ENCODE measurements around the gene ITGA4. TPM values are rescaled to one million over a fixed set of nuclear protein-coding genes. Genes with fewer than 3 reads are reported as not detected.
A peak's percentile ranks its signal among the peaks of the same experiment; 100 is the strongest.

ITGA4 gene
- total and polyA plus RNA-seq, 12 donors = 0.37 to 14.5 (median 3.6) TPM

GRCh38 chr2:181466661-181467576, 9.7 kb downstream of the ITGA4 start:
- no peak overlapping the region for H3K4me3 ChIP-seq
- DNase-seq = peak; percentile 32 to 83 (median 62)
- intact Hi-C loops (cut with DNase I) = loop anchor here in 1 of 2 donors (10.0 kb wide), 2 partner anchors 248 to 352 kb away; no protein-coding TSS in a partner anchor
- H3K9me3 ChIP-seq (replicated peaks in 1 of 3) = no peaks in the 10 kb centered on the region
- no peaks in the 10 kb centered on the region for H3K27me3 ChIP-seq
- TF ChIP-seq CTCF (IDR thresholded peaks at IDR 0.05) (peak; percentile 39 to 79 (median 58)), POLR2A (IDR thresholded peaks at IDR 0.05) (no peak)
- no peaks in the 10 kb centered on the region for H3K36me3 ChIP-seq (replicated peaks in 1 of 2)
- no peaks in the 10 kb centered on the region for H3K4me1 ChIP-seq (replicated peaks in 1 of 2)
- WGBS, 4 donors = 47 to 53% (median 50%) methylated on average over 4 of the region's 4 CpGs
- no peak overlapping the region for H3K27ac ChIP-seq

DNA sequence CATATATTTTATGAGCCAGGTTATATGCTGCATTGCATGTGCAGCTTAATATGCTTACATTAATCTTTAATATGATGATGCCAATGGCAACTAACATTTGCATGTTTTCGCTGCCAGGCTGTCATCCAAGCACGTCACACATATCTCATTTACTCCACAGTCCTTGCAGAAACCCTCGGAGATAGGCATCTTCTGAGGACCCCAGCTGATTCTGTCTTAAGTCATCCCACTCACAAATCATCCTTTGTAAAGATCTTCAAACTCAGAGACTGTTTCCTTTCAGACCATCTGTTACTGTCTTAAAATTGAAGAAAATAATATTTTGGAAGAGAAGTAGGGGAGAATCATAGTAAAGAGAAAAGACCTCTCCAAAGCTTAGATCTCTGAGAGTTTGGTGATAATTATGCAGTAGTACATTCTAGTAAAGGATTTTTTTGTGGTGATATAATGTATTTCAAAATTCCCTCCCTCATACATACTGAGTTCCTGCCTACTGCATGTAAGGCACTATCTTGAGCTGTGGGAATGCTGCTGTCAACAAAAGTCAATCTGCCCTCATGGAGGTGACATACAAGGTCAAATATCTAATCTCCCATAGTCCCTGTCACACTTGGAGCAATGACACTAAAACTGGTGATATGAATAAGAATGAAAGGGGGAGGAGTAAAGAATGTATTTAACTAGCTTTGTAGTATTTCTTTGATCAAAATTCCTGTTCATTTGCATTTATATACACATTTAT, 11.0 kb downstream of the ITGA4 start:
- no peak for DNase-seq
- WGBS, 4 donors = 50 to 62% (median 54%) methylated on average over 3 of the region's 3 CpGs
- Histone ChIP-seq H3K27ac (no peak overlapping the region), H3K36me3 (replicated peaks in 1 of 2) (no peaks in the 10 kb centered on the region), H3K9me3 (replicated peaks in 1 of 3) (no peaks in the 10 kb centered on the region), H3K4me1 (replicated peaks in 1 of 2) (no peaks in the 10 kb centered on the region), H3K27me3 (no peaks in the 10 kb centered on the region), H3K4me3 (no peak overlapping the region)
- TF ChIP-seq CTCF (IDR thresholded peaks at IDR 0.05) (no peak), POLR2A (IDR thresholded peaks at IDR 0.05) (no peak)
- intact Hi-C loops (cut with DNase I) = loop anchor here in 1 of 2 donors (10.0 kb wide), 2 partner anchors 247 to 353 kb away; no protein-coding TSS in a partner anchor

DNA sequence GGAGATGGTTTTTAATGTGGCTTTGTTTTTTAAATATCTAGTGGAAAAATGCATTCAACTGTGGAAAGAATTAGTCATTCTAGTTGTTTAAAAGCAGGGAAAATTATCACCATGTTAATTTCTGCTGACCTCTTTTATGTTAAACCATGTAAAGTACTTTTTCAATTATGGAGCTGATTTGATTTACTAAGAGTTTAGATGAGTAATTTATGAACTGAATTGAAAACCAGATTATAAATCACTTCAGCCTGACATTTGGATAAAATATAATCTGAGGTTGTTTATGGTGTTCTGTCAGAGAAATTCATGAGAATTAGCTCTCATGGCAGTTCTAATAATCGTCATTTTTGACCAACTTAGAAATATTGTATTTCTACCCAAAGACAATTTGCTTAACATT, 11.6 kb downstream of the ITGA4 start:
- TF ChIP-seq POLR2A (IDR thresholded peaks at IDR 0.05) (no peak), CTCF (IDR thresholded peaks at IDR 0.05) (no peak)
- no peaks in the 10 kb centered on the region for H3K27me3 ChIP-seq
- intact Hi-C loops (cut with DNase I) = loop anchor here in 1 of 2 donors (10.0 kb wide), 2 partner anchors 246 to 354 kb away; no protein-coding TSS in a partner anchor
- no peak overlapping the region for H3K4me3 ChIP-seq
- H3K36me3 ChIP-seq (replicated peaks in 1 of 2) = no peaks in the 10 kb centered on the region
- no peak overlapping the region for H3K27ac ChIP-seq
- DNase-seq = no peak
- H3K9me3 ChIP-seq (replicated peaks in 1 of 3) = no peaks in the 10 kb centered on the region
- no peaks in the 10 kb centered on the region for H3K4me1 ChIP-seq (replicated peaks in 1 of 2)
- 43 to 62% (median 50%) methylated on average over 1 of the region's 1 CpG for WGBS, 4 donors

GRCh38 chr2:181471226-181471625, 14.0 kb downstream of the ITGA4 start:
- no peak overlapping the region for H3K4me3 ChIP-seq
- no peaks in the 10 kb centered on the region for H3K36me3 ChIP-seq (replicated peaks in 1 of 2)
- no peak for DNase-seq
- H3K27ac ChIP-seq = no peak overlapping the region
- no peaks in the 10 kb centered on the region for H3K27me3 ChIP-seq
- H3K9me3 ChIP-seq (replicated peaks in 1 of 3) = no peaks in the 10 kb centered on the region
- TF ChIP-seq CTCF (IDR thresholded peaks at IDR 0.05) = no peak
- no peak for TF ChIP-seq POLR2A (IDR thresholded peaks at IDR 0.05)
- no peaks in the 10 kb centered on the region for H3K4me1 ChIP-seq (replicated peaks in 1 of 2)
- WGBS, 4 donors = 58 to 66% (median 63%) methylated on average over 3 of the region's 3 CpGs
- intact Hi-C loops (cut with DNase I) = no loop called here
